ENCODE results near the gene ATF7IP2. TPM values are rescaled to one million over a fixed set of nuclear protein-coding genes. Genes with fewer than 3 reads are reported as not detected.

ATF7IP2 gene
- total and polyA plus RNA-seq, 2 of the 13 experiments (the other 11 are each of a cell fraction or from before 2014, with no cell fraction given) = 117 to 217 TPM

- TF ChIP-seq IRF9 (CRISPR knock-in tag; IDR thresholded peaks at IDR 0.05; ENCODE audit: borderline replicate concordance) (no peak), RFX5 (IDR thresholded peaks at IDR 0.05; ENCODE audit: low read depth, low read length) (no peak), CHD2 (IDR thresholded peaks at IDR 0.05; ENCODE audit: low read depth, low read length) (no peak), ZNF75D (CRISPR knock-in tag; IDR thresholded peaks at IDR 0.05; ENCODE audit: borderline replicate concordance) (no peak), GZF1 (CRISPR knock-in tag; IDR thresholded peaks at IDR 0.05) (no peak), MAZ (IDR thresholded peaks at IDR 0.05; ENCODE audit: borderline replicate concordance, low read depth, low read length) (no peak), MAZ (CRISPR knock-in tag; IDR thresholded peaks at IDR 0.05; ENCODE audit: low read depth) (no peak), MYNN (CRISPR knock-in tag; IDR thresholded peaks at IDR 0.05; ENCODE audit: low read depth) (no peak), CREB3 (CRISPR knock-in tag; IDR thresholded peaks at IDR 0.05) (no peak), SP1 (IDR thresholded peaks at IDR 0.05) (no peak), SP1 (CRISPR knock-in tag; IDR thresholded peaks at IDR 0.05) (no peak), TEF (CRISPR knock-in tag; IDR thresholded peaks at IDR 0.05) (0 out of 2 replicates have a peak, but pooled peaks have one; percentile 34), ZNF136 (CRISPR knock-in tag; IDR thresholded peaks at IDR 0.05; ENCODE audit: low read depth) (no peak; the same call in 1 of the 2 replicates), DMTF1 (CRISPR knock-in tag; IDR thresholded peaks at IDR 0.05) (no peak), HOXD1 (CRISPR knock-in tag; IDR thresholded peaks at IDR 0.05) (peak; percentile 63; the same call in 1 of the 2 replicates), MTF1 (CRISPR knock-in tag; IDR thresholded peaks at IDR 0.05) (no peak), ZBED4 (CRISPR knock-in tag; IDR thresholded peaks at IDR 0.05; ENCODE audit: borderline replicate concordance) (no peak), ZBTB2 (CRISPR knock-in tag; IDR thresholded peaks at IDR 0.05; ENCODE audit: low read depth) (no peak), ZNF605 (CRISPR knock-in tag; IDR thresholded peaks at IDR 0.05) (no peak)
These were observed 23.6 kb upstream of the ATF7IP2 start (continued) for GRCh38 chr16:10362077-10362863.
